Stimulated activated CD4-positive, alpha-beta T cell treated with anti-CD3 and anti-CD28 coated beads, TNF-alpha, amount 100 ng/mL, for 4 hours (primary cell): Measurements from ENCODE around the gene PRKG1.

ENCODE experiments used
- DNase-seq, 3 experiments: peaks; one replicate each; pipeline ENCODE4 v3.0.0-alpha.2; 2020; ENCODE audit warnings: low read depth in 3 of 3

Gene PRKG1

GRCh38 chr10:52256832-52257691, 1182.8 kb downstream of the PRKG1 start:
- DNase-seq = no peak

GRCh38 chr10:52257692-52258075, 1183.4 kb downstream of the PRKG1 start:
- no peak for DNase-seq

- no peak for DNase-seq
Measured at GRCh38 chr10:52258799-52259425, 1184.6 kb downstream of the PRKG1 start.

- DNase-seq = no peak
Measured at GRCh38 chr10:52259426-52259812, 1185.1 kb downstream of the PRKG1 start.

GRCh38 chr10:52261362-52261761, 1187.1 kb downstream of the PRKG1 start:
- DNase-seq = no peak

GRCh38 chr10:52265131-52265926, 1191.0 kb downstream of the PRKG1 start:
- DNase-seq = no peak

GRCh38 chr10:52266858-52267257, 1192.6 kb downstream of the PRKG1 start:
- DNase-seq = no peak

GRCh38 chr10:52268790-52269189, 1194.5 kb downstream of the PRKG1 start:
- no peak for DNase-seq

GRCh38 chr10:52269233-52269632, 1194.9 kb downstream of the PRKG1 start:
- DNase-seq = no peak

- DNase-seq = no peak
Measured at GRCh38 chr10:52276163-52276562, 1201.9 kb downstream of the PRKG1 start.

- DNase-seq = no peak
Measured at GRCh38 chr10:52276986-52277385, 1202.7 kb downstream of the PRKG1 start.

- DNase-seq = no peak
Measured at GRCh38 chr10:52279546-52279945, 1205.3 kb downstream of the PRKG1 start.

- DNase-seq = no peak
Measured at GRCh38 chr10:52280051-52280450, 1205.8 kb downstream of the PRKG1 start.

GRCh38 chr10:52283174-52283573, 1208.9 kb downstream of the PRKG1 start:
- DNase-seq = no peak

- no peak for DNase-seq
Measured at GRCh38 chr10:52284416-52285013, 1210.2 kb downstream of the PRKG1 start.

- DNase-seq = no peak
Measured at GRCh38 chr10:52287866-52288265, 1213.6 kb downstream of the PRKG1 start.

- no peak for DNase-seq
Measured at GRCh38 chr10:52297747-52298146, 1223.5 kb downstream of the PRKG1 start.

GRCh38 chr10:52300599-52301277, 1226.5 kb downstream of the PRKG1 start:
- no peak for DNase-seq

GRCh38 chr10:52308251-52309031, 1234.2 kb downstream of the PRKG1 start:
- no peak for DNase-seq

- DNase-seq = no peak
Measured at GRCh38 chr10:52312942-52313255, 1238.6 kb downstream of the PRKG1 start.
